Keratinocyte (primary cell): ENCODE data around the gene KCTD17. TPM values are rescaled to one million over a fixed set of nuclear protein-coding genes. Genes with fewer than 3 reads are reported as not detected.
A peak's percentile ranks its signal among the peaks of the same experiment; 100 is the strongest.

Experiments used
- DNase-seq: peaks from one replicate; pipeline ENCODE4 v3.0.0-alpha.2; 2011; ENCODE audit warnings: low read depth, missing footprints, low spot score
- FAIRE-seq: peaks from 2 replicates; lab custom pipeline; 2011; peaks lifted over from hg19 to GRCh38; lab: Jason Lieb, UNC
- H2AFZ ChIP-seq: 2 replicates; pipeline ENCODE4 v1.6.0; 2012; ENCODE audit warnings: low read length, control low read depth, inconsistent platforms; ENCODE audit not compliant: control insufficient read depth
- H3K27ac ChIP-seq: 2 replicates; pipeline ENCODE4 v1.5.1; 2011; ENCODE audit warnings: low read length; ENCODE audit not compliant: control insufficient read depth, insufficient read depth
- H3K27me3 ChIP-seq: 3 replicates; pipeline ENCODE4 v1.6.0; 2011; ENCODE audit warnings: low read length; ENCODE audit not compliant: control insufficient read depth, insufficient read depth; ENCODE audit errors: extremely low read depth
- H3K36me3 ChIP-seq, 2 experiments: 2 replicates in 1 of 2; 3 replicates in 1 of 2; pipeline ENCODE4 v1.5.1; 2011; ENCODE audit warnings: low read length in 2 of 2, mild to moderate bottlenecking in 1 of 2; ENCODE audit not compliant: control insufficient read depth in 2 of 2, insufficient read depth in 2 of 2; ENCODE audit errors: extremely low read depth in 1 of 2
- H3K4me1 ChIP-seq: 3 replicates; pipeline ENCODE4 v1.5.1; 2011; ENCODE audit warnings: low read length; ENCODE audit not compliant: control insufficient read depth, insufficient read depth; ENCODE audit errors: extremely low read depth
- H3K4me2 ChIP-seq: 3 replicates; pipeline ENCODE4 v1.6.0; 2011; ENCODE audit warnings: low read depth, low read length; ENCODE audit not compliant: control insufficient read depth, insufficient read depth; ENCODE audit errors: extremely low read depth
- H3K4me3 ChIP-seq, 3 experiments: fragments of 200-600 bp in 1 of 3; sonication (generic) in 1 of 3; 2 replicates in 2 of 3; 3 replicates in 1 of 3; pipeline ENCODE4 v1.5.1; 2011 to 2016; ENCODE audit warnings: low read length in 3 of 3, mild to moderate bottlenecking in 3 of 3, control low read depth in 2 of 3, inconsistent platforms in 1 of 3, low read depth in 1 of 3, mixed read lengths in 1 of 3, mixed run types in 1 of 3, moderate library complexity in 1 of 3; ENCODE audit not compliant: control insufficient read depth in 2 of 3, insufficient read depth in 2 of 3; ENCODE audit errors: extremely low read depth in 1 of 3
- H3K79me2 ChIP-seq: 2 replicates; pipeline ENCODE4 v1.6.0; 2012; ENCODE audit warnings: low read length; ENCODE audit not compliant: control insufficient read depth, insufficient read depth
- H3K9ac ChIP-seq: 3 replicates; pipeline ENCODE4 v1.6.0; 2011; ENCODE audit warnings: low read length; ENCODE audit not compliant: control insufficient read depth, insufficient read depth; ENCODE audit errors: extremely low read depth
- H3K9me1 ChIP-seq: 3 replicates; pipeline ENCODE4 v1.6.0; 2011; ENCODE audit warnings: low read length; ENCODE audit not compliant: control insufficient read depth, insufficient read depth; ENCODE audit errors: extremely low read depth
- H3K9me3 ChIP-seq: 2 replicates; pipeline ENCODE4 v1.5.1; 2012; ENCODE audit warnings: low read depth, low read length; ENCODE audit not compliant: control insufficient read depth
- H4K20me1 ChIP-seq: 3 replicates; pipeline ENCODE4 v1.6.0; 2011; ENCODE audit warnings: low read length; ENCODE audit not compliant: control insufficient read depth, insufficient read depth; ENCODE audit errors: extremely low read depth
- CTCF ChIP-seq, 3 experiments: IDR thresholded peaks in 1 of 3; conservative IDR thresholded peaks in 1 of 3; optimal IDR thresholded peaks in 1 of 3; 2 replicates in 2 of 3; 3 replicates in 1 of 3; pipeline versions ENCODE3 to v1.5.1; 2011; ENCODE audit warnings: low read length in 3 of 3, mild to moderate bottlenecking in 3 of 3, moderate library complexity in 2 of 3, control low read depth in 1 of 3, inconsistent platforms in 1 of 3; ENCODE audit not compliant: insufficient read depth in 2 of 3; ENCODE audit errors: extremely low read depth in 1 of 3
- EZH2 ChIP-seq: IDR thresholded peaks from one replicate; pipeline ENCODE4 v1.6.1; 2012; ENCODE audit warnings: inconsistent platforms, mild to moderate bottlenecking, low read length, moderate library complexity
- dilution Hi-C: fragments of 300-500 bp; cut with MboI; formaldehyde crosslinking; loops from one replicate; pipeline ENCODE4 v1.7.0; 2020; ENCODE audit warnings: low sequenced_read_pairs; ENCODE audit not compliant: extremely low pct_ligation_motif_present
- polyA plus RNA-seq, 5 experiments: library from polyadenylated mRNA; depleted of rRNA in 3 of 5; stranded (reverse) in 3 of 5; stranded (forward) in 1 of 5; unstranded in 1 of 5; fragments of >200 nt; gene quantifications; 1 replicate in 1 of 5; 2 replicates in 3 of 5; 3 replicates in 1 of 5; pipeline versions ENCODE4 v1.2.1 to v1.2.3, GENCODE V29; 2011 to 2012; ENCODE audit warnings: missing spikeins in 2 of 5, low read depth in 1 of 5, low replicate concordance in 1 of 5

Gene KCTD17
- polyA plus RNA-seq, 1 donor (not counting 4 experiments of a cell fraction or from before 2014, with no cell fraction given), result 16.3 TPM

GRCh38 chr22:37032535-37033460 lies 18.7 kb upstream of the KCTD17 start:
- dilution Hi-C loops, result no loop called here
- H3K9me3 ChIP-seq, result no peaks in the 10 kb centered on the region
- H4K20me1 ChIP-seq, result no peaks in the 10 kb centered on the region
- no peaks in the 10 kb centered on the region for H3K9me1 ChIP-seq
- peak overlapping the region in 2 of 3 experiments; percentile 31 to 57 for H3K4me3 ChIP-seq
- H3K27me3 ChIP-seq, result no peaks in the 10 kb centered on the region
- peak overlapping the region; percentile 65 for H3K27ac ChIP-seq
- TF ChIP-seq CTCF (optimal IDR thresholded peaks at IDR 0.05 in 1 of 3, IDR thresholded peaks at IDR 0.05 in 1 of 3, conservative IDR thresholded peaks at IDR 0.05 in 1 of 3; ENCODE audit: extremely low read depth in 1 of 3, insufficient read depth in 2 of 3, low read length in 3 of 3) (no peak), EZH2 (no peak)
- peaks cover 19% of the 10 kb centered on the region for H3K4me1 ChIP-seq
- peaks cover 1 to 4% of the 10 kb centered on the region in 2 experiments for H3K36me3 ChIP-seq
- peak; percentile 55 for DNase-seq
- H2AFZ ChIP-seq, result peak overlapping the region; percentile 36
- H3K4me2 ChIP-seq, result peak overlapping the region; percentile 82
- FAIRE-seq, result peak; percentile 88
- H3K9ac ChIP-seq, result peak overlapping the region; percentile 61
- no peaks in the 10 kb centered on the region for H3K79me2 ChIP-seq

DNA sequence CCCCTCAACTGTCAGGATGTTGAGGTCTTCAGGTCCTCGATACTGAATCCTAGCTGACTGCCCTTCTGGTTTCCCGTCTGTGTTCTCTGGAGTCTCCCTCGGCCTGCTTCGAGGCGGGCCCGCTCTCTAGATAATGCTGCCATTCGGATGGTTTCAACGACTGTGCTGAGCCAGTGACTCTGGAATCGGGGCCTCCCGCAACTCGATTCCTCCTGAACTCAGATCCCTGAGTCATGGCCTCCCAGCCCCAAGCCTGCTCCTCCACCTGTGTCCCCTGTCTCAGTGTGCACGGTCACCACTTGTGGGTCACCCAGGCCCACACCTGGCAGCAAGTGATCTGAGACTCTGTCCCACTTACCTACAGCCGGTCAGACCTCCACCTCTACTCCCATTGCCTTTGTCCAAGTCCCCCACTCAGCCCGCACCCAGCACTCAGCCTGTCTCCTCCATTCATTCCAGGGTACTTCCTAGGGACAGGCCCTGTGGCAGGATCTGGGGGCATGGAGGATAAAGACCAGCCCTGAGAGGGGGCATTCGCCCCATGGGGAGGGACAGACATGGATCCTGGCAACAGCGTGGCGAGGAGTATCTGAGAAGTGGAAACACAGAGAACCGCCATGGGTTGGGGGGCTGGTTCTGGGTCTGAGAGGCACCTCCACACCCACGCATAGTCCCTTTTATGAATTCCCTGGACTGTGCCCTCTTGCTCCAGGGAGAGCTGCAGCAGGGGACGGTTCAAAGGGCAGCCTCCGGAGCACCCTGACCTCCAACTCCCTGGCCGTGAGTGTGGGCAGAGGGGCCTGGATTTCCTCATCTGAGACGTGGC lies 17.7 kb upstream of the KCTD17 start:
- no peaks in the 10 kb centered on the region for H3K9me3 ChIP-seq
- H3K79me2 ChIP-seq, result no peaks in the 10 kb centered on the region
- peaks cover 0 to 2% of the 10 kb centered on the region in 2 experiments for H3K36me3 ChIP-seq
- H3K27me3 ChIP-seq, result no peaks in the 10 kb centered on the region
- peak overlapping the region; percentile 65 for H3K27ac ChIP-seq
- no peak for TF ChIP-seq EZH2
- no peak for TF ChIP-seq CTCF (optimal IDR thresholded peaks at IDR 0.05 in 1 of 3, IDR thresholded peaks at IDR 0.05 in 1 of 3, conservative IDR thresholded peaks at IDR 0.05 in 1 of 3; ENCODE audit: extremely low read depth in 1 of 3, insufficient read depth in 2 of 3, low read length in 3 of 3)
- H3K9ac ChIP-seq, result no peak overlapping the region
- no peak overlapping the region for H3K4me3 ChIP-seq
- peak; percentile 46 for FAIRE-seq
- no peaks in the 10 kb centered on the region for H4K20me1 ChIP-seq
- no peak overlapping the region for H2AFZ ChIP-seq
- no peak overlapping the region for H3K4me2 ChIP-seq
- dilution Hi-C loops, result no loop called here
- H3K4me1 ChIP-seq, result peaks cover 19% of the 10 kb centered on the region
- H3K9me1 ChIP-seq, result no peaks in the 10 kb centered on the region
- no peak for DNase-seq
